Astrocyte of the cerebellum (primary cell): ENCODE data around the gene THADA.

ENCODE experiments used
- DNase-seq: peaks from one replicate; pipeline ENCODE4 v3.0.0-alpha.2; 2011; ENCODE audit warnings: low read depth
- H3K4me3 ChIP-seq: 2 replicates; pipeline ENCODE4 v1.5.1; 2011; ENCODE audit warnings: mild to moderate bottlenecking, low read depth, low read length, moderate library complexity
- in situ Hi-C: cut with HindIII; loops from 2 replicates; pipeline ENCODE4 v1.10.0; 2017; ENCODE audit warnings: low sequenced_read_pairs
- TF ChIP-seq, protein P1 (sequence below): IDR thresholded peaks from 2 replicates; pipeline ENCODE4 v1.5.1; 2012; ENCODE audit warnings: low read length, low read depth, moderate library complexity, mild to moderate bottlenecking; ENCODE audit errors: missing control alignments

The THADA gene

DNA sequence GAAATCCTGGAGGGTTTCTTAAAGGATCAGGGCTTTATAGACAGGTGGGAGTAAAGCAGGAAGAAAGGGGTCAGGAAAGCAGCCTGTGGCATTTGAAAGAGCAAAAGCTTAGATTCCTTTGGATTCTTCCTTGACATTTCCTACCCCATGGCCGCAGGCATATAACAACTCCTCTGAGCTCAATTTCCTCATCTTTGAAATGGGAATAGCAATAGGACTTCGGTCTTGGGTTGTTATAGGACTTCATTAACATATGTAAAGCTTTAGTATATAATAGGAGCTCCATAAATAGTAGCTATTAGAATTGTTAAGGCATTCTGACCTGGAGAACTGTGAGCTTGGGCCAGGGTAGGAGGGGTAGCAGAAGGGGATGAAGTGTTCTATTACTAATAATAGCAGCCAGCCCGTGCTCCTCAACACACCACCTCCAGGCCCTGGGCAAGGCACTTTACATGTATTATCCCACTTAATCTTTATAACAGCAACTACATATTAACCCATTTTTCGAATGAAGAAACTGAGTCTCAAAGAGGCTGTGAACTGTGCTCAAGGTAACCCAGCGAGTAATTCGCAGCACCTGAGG is 380.1 kb downstream of the THADA start:
- no peak for DNase-seq
- TF ChIP-seq, protein P1, sequence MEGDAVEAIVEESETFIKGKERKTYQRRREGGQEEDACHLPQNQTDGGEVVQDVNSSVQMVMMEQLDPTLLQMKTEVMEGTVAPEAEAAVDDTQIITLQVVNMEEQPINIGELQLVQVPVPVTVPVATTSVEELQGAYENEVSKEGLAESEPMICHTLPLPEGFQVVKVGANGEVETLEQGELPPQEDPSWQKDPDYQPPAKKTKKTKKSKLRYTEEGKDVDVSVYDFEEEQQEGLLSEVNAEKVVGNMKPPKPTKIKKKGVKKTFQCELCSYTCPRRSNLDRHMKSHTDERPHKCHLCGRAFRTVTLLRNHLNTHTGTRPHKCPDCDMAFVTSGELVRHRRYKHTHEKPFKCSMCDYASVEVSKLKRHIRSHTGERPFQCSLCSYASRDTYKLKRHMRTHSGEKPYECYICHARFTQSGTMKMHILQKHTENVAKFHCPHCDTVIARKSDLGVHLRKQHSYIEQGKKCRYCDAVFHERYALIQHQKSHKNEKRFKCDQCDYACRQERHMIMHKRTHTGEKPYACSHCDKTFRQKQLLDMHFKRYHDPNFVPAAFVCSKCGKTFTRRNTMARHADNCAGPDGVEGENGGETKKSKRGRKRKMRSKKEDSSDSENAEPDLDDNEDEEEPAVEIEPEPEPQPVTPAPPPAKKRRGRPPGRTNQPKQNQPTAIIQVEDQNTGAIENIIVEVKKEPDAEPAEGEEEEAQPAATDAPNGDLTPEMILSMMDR = no peak
- no peak overlapping the region for H3K4me3 ChIP-seq
- in situ Hi-C loops = loop anchor here (5.0 to 10.0 kb wide), 2 partner anchors 101 to 253 kb away; no protein-coding TSS in a partner anchor

DNA sequence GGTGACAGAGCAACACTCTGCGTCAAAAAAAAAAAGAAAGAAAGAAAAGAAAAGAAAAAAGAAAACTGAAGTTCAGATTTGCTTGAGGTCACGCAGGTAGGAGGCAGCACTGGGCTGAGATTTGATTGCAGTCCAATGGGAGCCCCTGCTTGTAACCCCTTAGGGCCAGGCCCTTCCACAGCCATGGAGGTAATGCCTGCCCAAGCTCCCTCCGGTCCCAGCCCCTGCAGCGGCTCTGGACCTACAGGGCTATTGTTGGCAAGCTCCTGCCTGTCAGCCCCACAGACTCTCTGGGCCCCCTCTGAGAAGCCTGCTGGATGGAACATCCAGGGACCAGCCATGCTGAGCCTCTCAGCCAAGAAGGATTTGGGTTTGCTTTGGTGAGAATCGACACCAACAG is 381.6 kb downstream of the THADA start:
- no peak overlapping the region for H3K4me3 ChIP-seq

DNA sequence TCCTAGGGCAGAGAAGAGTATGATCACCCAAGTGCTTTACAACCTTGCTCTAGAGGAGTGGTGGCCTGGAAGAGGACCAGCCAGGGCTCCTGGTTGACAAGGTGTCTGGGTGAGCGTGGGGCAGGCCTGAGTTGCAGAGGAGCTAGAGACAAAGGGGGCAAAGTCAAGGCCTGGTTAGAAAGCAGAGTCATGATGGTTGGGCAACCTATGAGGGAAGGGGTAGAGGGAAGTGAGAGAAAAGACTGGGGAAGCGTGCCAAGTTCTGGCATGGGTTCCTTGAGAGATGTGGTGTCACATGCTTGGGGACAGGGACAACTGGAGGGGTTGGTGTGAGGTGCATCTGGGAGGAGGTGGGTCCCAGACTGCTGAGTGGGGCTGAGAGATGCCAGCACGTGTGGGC is 382.9 kb downstream of the THADA start:
- in situ Hi-C loops = loop anchor here (10.0 kb wide), 1 partner anchor 98 kb away; no protein-coding TSS in a partner anchor
- DNase-seq = no peak
- TF ChIP-seq, protein P1 = no peak
- H3K4me3 ChIP-seq = no peak overlapping the region

More for the DNA sequence above, 381.6 kb downstream of the THADA start:
- TF ChIP-seq, protein P1 = no peak
- DNase-seq = no peak
- in situ Hi-C loops = loop anchor here (10.0 kb wide), 1 partner anchor 99 kb away; no protein-coding TSS in a partner anchor

DNA sequence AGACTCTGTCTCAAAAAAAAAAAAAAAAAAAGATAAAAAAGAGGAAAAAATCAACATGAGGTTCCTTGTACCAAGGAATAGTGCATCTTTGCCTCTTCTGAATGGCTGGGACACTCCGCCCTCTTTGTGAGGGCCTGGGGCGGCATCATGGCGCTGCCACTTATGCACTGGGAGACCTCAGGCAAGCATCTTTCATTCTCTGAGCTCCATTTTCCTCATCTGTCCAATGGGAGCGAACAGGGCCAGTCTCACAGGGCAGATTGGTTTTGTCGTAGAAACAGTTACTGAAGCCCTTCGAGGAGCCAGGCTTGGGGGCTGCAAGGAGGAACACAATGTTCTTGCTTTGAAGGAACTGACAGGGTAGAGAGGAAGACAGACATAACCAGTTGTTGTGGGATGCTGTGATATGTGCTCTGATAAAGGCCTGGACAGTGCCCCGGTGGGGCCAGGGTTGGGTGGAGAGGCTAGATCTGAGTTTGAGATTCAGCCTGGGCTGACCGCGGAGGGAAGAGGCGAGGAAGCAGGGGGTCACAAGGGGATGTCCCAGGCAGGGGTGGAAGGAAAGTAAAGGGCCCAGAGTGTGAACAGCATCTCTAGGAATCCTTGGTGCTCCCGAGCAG is 383.5 kb downstream of the THADA start:
- TF ChIP-seq, protein P1 = no peak
- in situ Hi-C loops = loop anchor here (10.0 kb wide), 1 partner anchor 98 kb away; no protein-coding TSS in a partner anchor
- no peak for DNase-seq
- no peak overlapping the region for H3K4me3 ChIP-seq

GRCh38 chr2:43210467-43211303 is 385.2 kb downstream of the THADA start:
- in situ Hi-C loops = loop anchor here (10.0 kb wide), 1 partner anchor 96 kb away; no protein-coding TSS in a partner anchor
- no peak for DNase-seq
- TF ChIP-seq, protein P1 = no peak
- no peak overlapping the region for H3K4me3 ChIP-seq

DNA sequence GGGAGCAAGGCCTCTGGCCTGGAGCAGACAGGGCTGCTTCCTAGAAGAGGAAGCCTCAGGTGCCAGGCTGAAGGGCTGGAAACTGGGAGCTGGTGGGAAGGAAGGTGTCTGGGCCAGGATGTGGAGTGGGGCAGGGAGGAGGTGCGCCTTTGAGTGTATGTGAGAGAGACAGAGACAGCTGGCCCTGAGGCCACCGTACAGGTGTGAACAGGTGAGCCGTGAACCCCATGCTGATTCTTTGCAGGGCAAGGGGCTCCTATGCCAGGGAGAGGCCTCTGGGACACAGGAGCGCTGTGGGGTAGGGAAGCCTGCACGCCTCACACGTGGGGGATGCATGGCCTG is 385.7 kb downstream of the THADA start:
- no peak for DNase-seq
- TF ChIP-seq, protein P1 = no peak
- H3K4me3 ChIP-seq = no peak overlapping the region
- in situ Hi-C loops = loop anchor here (10.0 kb wide), 1 partner anchor 95 kb away; no protein-coding TSS in a partner anchor
